Measurements from ENCODE around the gene SPINK14. TPM values are rescaled to one million over a fixed set of nuclear protein-coding genes. Genes with fewer than 3 reads are reported as not detected.

Gene SPINK14
- polyA plus RNA-seq (2013, experiment 1 of 2; ENCODE audit: insufficient read length) = not detected
- polyA plus RNA-seq (2013, experiment 2 of 2; ENCODE audit: insufficient read length) = not detected

- no peak for DNase-seq
These were observed at the start of gene SPINK14 for GRCh38 chr5:148168246-148168645. SPINK14 (plus strand) TSS chr5:148168546; CDS start chr5:148169733, 1,187 bp downstream.

- no peak for DNase-seq
These were observed 48.0 kb upstream of the SPINK14 start for GRCh38 chr5:148120317-148120716.

- DNase-seq = no peak
These were observed 42.7 kb upstream of the SPINK14 start for GRCh38 chr5:148125641-148126040.

- no peak for DNase-seq
These were observed 33.0 kb upstream of the SPINK14 start for GRCh38 chr5:148135091-148136048.

GRCh38 chr5:148140846-148141245 lies 27.5 kb upstream of the SPINK14 start:
- no peak for DNase-seq

GRCh38 chr5:148141645-148142044 lies 26.7 kb upstream of the SPINK14 start:
- DNase-seq = no peak

- peak; percentile 1 for DNase-seq
These were observed 22.4 kb upstream of the SPINK14 start for GRCh38 chr5:148145916-148146315.

- DNase-seq = no peak
These were observed 21.9 kb upstream of the SPINK14 start for GRCh38 chr5:148146487-148146886.

GRCh38 chr5:148147415-148147814 lies 20.9 kb upstream of the SPINK14 start:
- no peak for DNase-seq

GRCh38 chr5:148151872-148152271 lies 16.5 kb upstream of the SPINK14 start:
- DNase-seq = no peak

GRCh38 chr5:148152781-148153180 lies 15.6 kb upstream of the SPINK14 start:
- no peak for DNase-seq

- no peak for DNase-seq
These were observed 11.7 kb upstream of the SPINK14 start for GRCh38 chr5:148156609-148157008.

- DNase-seq = no peak
These were observed 6.3 kb upstream of the SPINK14 start for GRCh38 chr5:148162038-148162437.

GRCh38 chr5:148163345-148163744 lies 5.0 kb upstream of the SPINK14 start:
- DNase-seq = no peak

GRCh38 chr5:148166550-148167283 lies 1.6 kb upstream of the SPINK14 start:
- DNase-seq = no peak

- no peak for DNase-seq
These were observed 4.0 kb downstream of the SPINK14 start for GRCh38 chr5:148172377-148172776.

GRCh38 chr5:148176480-148176879 lies 8.1 kb downstream of the SPINK14 start:
- no peak for DNase-seq

GRCh38 chr5:148177207-148177606 lies 8.9 kb downstream of the SPINK14 start:
- no peak for DNase-seq

GRCh38 chr5:148179234-148179824 lies 11.0 kb downstream of the SPINK14 start:
- DNase-seq = peak; percentile 35

GRCh38 chr5:148186248-148187003 lies 18.1 kb downstream of the SPINK14 start:
- peak; percentile 10 for DNase-seq

- DNase-seq = no peak
These were observed 22.7 kb downstream of the SPINK14 start for GRCh38 chr5:148191010-148191409.

- no peak for DNase-seq
These were observed 24.9 kb downstream of the SPINK14 start for GRCh38 chr5:148193202-148193601.

Data from fibroblast of skin of abdomen (primary cell).